ENCODE measurements around the gene GLYR1.

DNA sequence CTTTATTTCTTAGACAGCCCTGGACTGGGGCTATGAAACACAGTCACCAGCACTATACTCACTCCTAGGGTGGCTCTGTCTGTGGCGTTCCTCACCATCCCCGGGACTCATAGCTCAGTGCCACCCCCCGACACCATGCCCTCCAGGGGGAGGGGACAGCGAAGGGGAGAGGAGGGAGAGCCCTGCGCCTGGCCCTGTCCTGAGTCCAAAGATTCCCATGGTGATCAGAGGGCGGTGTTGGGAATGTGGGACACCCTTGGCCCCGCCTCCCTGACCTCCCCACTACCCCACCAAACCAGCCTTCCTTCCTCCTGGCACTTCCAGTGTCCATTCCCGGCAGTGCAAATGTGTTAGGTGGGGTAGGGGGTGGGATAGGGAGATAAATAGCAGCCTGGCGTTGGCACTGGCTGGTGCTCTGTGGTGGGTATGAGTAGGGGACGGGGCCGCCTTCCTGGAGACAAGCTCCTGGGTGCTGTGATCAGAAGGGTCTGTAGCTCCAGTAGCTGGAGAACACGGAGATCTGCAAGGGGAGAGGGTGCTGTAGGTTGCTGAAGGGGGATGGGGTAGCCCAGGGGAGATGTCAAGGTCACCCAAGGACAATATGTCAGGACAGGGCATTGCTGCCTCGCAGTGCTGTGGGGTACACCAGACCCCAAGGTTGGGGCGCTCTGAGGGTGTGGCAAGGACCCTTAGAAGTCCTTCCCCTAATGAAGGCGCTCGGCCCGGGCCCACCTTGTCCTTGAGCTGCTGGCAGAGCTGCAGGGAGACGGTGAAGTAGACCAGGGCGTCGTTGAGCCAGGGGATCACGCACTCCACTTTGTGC lies 49.9 kb downstream of the GLYR1 start:
- TF ChIP-seq EZH2 (IDR thresholded peaks at IDR 0.05; ENCODE audit: borderline replicate concordance, low read depth, low read length, severe bottlenecking) (no peak), POLR2AphosphoS5 (IDR thresholded peaks at IDR 0.05; ENCODE audit: insufficient read depth, low read depth, low read length) (no peak), POLR2A (IDR thresholded peaks at IDR 0.05; ENCODE audit: low read depth, low read length) (no peak), FOS (IDR thresholded peaks at IDR 0.05; ENCODE audit: borderline replicate concordance, insufficient read depth, low read length) (no peak), JUN (IDR thresholded peaks at IDR 0.05; ENCODE audit: borderline replicate concordance, insufficient read depth, insufficient read length, low read depth) (no peak), MYC (IDR thresholded peaks at IDR 0.05; ENCODE audit: low read depth, low read length) (no peak), GATA2 (IDR thresholded peaks at IDR 0.05; ENCODE audit: insufficient read depth, insufficient read length, low read depth, low read length) (no peak)
- TF ChIP-seq, protein P1, sequence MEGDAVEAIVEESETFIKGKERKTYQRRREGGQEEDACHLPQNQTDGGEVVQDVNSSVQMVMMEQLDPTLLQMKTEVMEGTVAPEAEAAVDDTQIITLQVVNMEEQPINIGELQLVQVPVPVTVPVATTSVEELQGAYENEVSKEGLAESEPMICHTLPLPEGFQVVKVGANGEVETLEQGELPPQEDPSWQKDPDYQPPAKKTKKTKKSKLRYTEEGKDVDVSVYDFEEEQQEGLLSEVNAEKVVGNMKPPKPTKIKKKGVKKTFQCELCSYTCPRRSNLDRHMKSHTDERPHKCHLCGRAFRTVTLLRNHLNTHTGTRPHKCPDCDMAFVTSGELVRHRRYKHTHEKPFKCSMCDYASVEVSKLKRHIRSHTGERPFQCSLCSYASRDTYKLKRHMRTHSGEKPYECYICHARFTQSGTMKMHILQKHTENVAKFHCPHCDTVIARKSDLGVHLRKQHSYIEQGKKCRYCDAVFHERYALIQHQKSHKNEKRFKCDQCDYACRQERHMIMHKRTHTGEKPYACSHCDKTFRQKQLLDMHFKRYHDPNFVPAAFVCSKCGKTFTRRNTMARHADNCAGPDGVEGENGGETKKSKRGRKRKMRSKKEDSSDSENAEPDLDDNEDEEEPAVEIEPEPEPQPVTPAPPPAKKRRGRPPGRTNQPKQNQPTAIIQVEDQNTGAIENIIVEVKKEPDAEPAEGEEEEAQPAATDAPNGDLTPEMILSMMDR (IDR thresholded peaks at IDR 0.05; ENCODE audit: extremely low read depth in 1 of 2, insufficient read depth in 1 of 2, low read depth in 1 of 2, low read length in 2 of 2) = no peak
- TF ChIP-seq, protein P2, sequence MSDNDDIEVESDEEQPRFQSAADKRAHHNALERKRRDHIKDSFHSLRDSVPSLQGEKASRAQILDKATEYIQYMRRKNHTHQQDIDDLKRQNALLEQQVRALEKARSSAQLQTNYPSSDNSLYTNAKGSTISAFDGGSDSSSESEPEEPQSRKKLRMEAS (IDR thresholded peaks at IDR 0.05; ENCODE audit: insufficient read depth, insufficient read length) = no peak

All from endothelial cell of umbilical vein (primary cell).